ENCODE measurements around the gene PPARD.

- TF ChIP-seq EZH2phosphoT487 (IDR thresholded peaks at IDR 0.05; ENCODE audit: insufficient read depth, low read depth) = no peak
- TF ChIP-seq EZH2 (IDR thresholded peaks at IDR 0.05; ENCODE audit: insufficient read depth, poor library complexity, severe bottlenecking) = no peak
Measured at GRCh38 chr6:35476004-35476403, 133.6 kb downstream of the PPARD start.
